NB4 (cell line): ENCODE measurements around the gene FUBP3.

ENCODE experiments used
- CTCF ChIP-seq: IDR thresholded peaks from one replicate; pipeline ENCODE4 v1.5.1; 2012; ENCODE audit warnings: low read depth, low read length
- MYC ChIP-seq: IDR thresholded peaks from 2 replicates; pipeline ENCODE4 v1.6.1; 2011; ENCODE audit warnings: low read depth, low read length
- POLR2A ChIP-seq: IDR thresholded peaks from 2 replicates; pipeline ENCODE4 v1.6.1; 2011; ENCODE audit warnings: mild to moderate bottlenecking; ENCODE audit not compliant: insufficient read length; ENCODE audit errors: extremely low read depth

GRCh38 chr9:130601100-130601499, 21.7 kb downstream of the FUBP3 start:
- no peak for TF ChIP-seq CTCF
- no peak for TF ChIP-seq POLR2A
- no peak for TF ChIP-seq MYC
